ENCODE measurements around the gene CAMTA1.
"Not testable (repeated sequence)": the region's sequence is repeated elsewhere in the genome, so short reads cannot be mapped to it uniquely, and the experiment has no call there.

The CAMTA1 gene

GRCh38 chr1:7303554-7304317 lies 518.5 kb downstream of the CAMTA1 start:
- DNase-seq (ENCODE audit: low read depth in 3 of 3): no peak

GRCh38 chr1:7313081-7313546 lies 527.9 kb downstream of the CAMTA1 start:
- no peak for DNase-seq (ENCODE audit: low read depth in 3 of 3)

GRCh38 chr1:7313826-7314225 lies 528.6 kb downstream of the CAMTA1 start:
- DNase-seq (ENCODE audit: low read depth in 3 of 3): no peak

- DNase-seq (ENCODE audit: low read depth in 3 of 3): no peak
These were observed 530.1 kb downstream of the CAMTA1 start for GRCh38 chr1:7315316-7315715.

- DNase-seq (ENCODE audit: low read depth in 3 of 3): no peak
These were observed 530.7 kb downstream of the CAMTA1 start for GRCh38 chr1:7315946-7316345.

GRCh38 chr1:7317888-7318287 lies 532.6 kb downstream of the CAMTA1 start:
- DNase-seq (ENCODE audit: low read depth in 3 of 3): no peak

GRCh38 chr1:7319196-7319595 lies 533.9 kb downstream of the CAMTA1 start:
- no peak for DNase-seq (ENCODE audit: low read depth in 3 of 3)

GRCh38 chr1:7320661-7321060 lies 535.4 kb downstream of the CAMTA1 start:
- no peak for DNase-seq (ENCODE audit: low read depth in 3 of 3)

GRCh38 chr1:7322283-7322785 lies 537.1 kb downstream of the CAMTA1 start:
- no peak for DNase-seq (ENCODE audit: low read depth in 3 of 3)

GRCh38 chr1:7322912-7323311 lies 537.7 kb downstream of the CAMTA1 start:
- DNase-seq (ENCODE audit: low read depth in 3 of 3): no peak

- no peak for DNase-seq (ENCODE audit: low read depth in 3 of 3)
These were observed 540.0 kb downstream of the CAMTA1 start for GRCh38 chr1:7325254-7325653.

- no peak for DNase-seq (ENCODE audit: low read depth in 3 of 3)
These were observed 541.1 kb downstream of the CAMTA1 start for GRCh38 chr1:7326366-7326765.

- no peak for DNase-seq (ENCODE audit: low read depth in 3 of 3)
These were observed 542.6 kb downstream of the CAMTA1 start for GRCh38 chr1:7327849-7328248.

GRCh38 chr1:7329868-7330615 lies 544.8 kb downstream of the CAMTA1 start:
- no peak for DNase-seq (ENCODE audit: low read depth in 3 of 3)

GRCh38 chr1:7330726-7331125 lies 545.5 kb downstream of the CAMTA1 start:
- not testable (repeated sequence) for DNase-seq (ENCODE audit: low read depth in 3 of 3)

GRCh38 chr1:7331926-7332535 lies 546.8 kb downstream of the CAMTA1 start:
- no peak for DNase-seq (ENCODE audit: low read depth in 3 of 3)

- DNase-seq (ENCODE audit: low read depth in 3 of 3): no peak
These were observed 547.8 kb downstream of the CAMTA1 start for GRCh38 chr1:7333094-7333493.

GRCh38 chr1:7333620-7334019 lies 548.4 kb downstream of the CAMTA1 start:
- DNase-seq (ENCODE audit: low read depth in 3 of 3): no peak

GRCh38 chr1:7334475-7335035 lies 549.3 kb downstream of the CAMTA1 start:
- no peak for DNase-seq (ENCODE audit: low read depth in 3 of 3)

- DNase-seq (ENCODE audit: low read depth in 3 of 3): no peak
These were observed 550.1 kb downstream of the CAMTA1 start for GRCh38 chr1:7335224-7335879.

GRCh38 chr1:7338439-7338838 lies 553.2 kb downstream of the CAMTA1 start:
- no peak for DNase-seq (ENCODE audit: low read depth in 3 of 3)

- no peak for DNase-seq (ENCODE audit: low read depth in 3 of 3)
These were observed 553.8 kb downstream of the CAMTA1 start for GRCh38 chr1:7339014-7339413.

Data from stimulated activated CD4-positive, alpha-beta T cell treated with anti-CD3 and anti-CD28 coated beads, TNF-alpha, amount 100 ng/mL, for 4 hours (primary cell).